KBM-7 (cell line): ENCODE measurements around the gene THAP2.
"Not testable (repeated sequence)": the region's sequence is repeated elsewhere in the genome, so short reads cannot be mapped to it uniquely, and the experiment has no call there.

Source experiments
- DNase-seq: peaks from one replicate; pipeline ENCODE4 v3.0.0-alpha.2; 2015
- in situ Hi-C: fragments of 300-500 bp; cut with MboI; formaldehyde crosslinking; loops from 2 replicates; pipeline ENCODE4 v1.14.3; 2020; ENCODE audit warnings: low sequenced_read_pairs, low pct_unique_long_range_greater_than_20kb, mixed read lengths

Gene THAP2

DNA sequence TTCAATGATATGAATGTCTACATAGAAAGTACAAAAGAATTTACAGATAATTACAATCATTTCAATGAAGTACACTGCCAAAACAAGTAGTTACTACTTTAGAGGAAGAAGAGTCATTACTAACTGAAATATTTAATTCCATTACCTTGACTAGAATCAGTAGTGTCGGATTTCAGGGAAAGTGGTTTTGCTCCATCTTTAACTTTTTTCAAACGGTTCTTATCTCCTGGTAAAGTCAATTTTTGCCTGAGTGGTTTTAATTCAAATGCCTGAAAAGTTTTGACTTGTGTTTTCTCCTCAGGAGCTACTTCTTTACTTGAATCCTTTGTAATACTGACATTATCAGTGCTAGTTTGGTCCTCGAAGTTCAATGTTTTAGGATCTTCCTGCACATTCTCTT, 7.4 kb upstream of the THAP2 start:
- no peak for DNase-seq
- in situ Hi-C loops: no loop called here

- in situ Hi-C loops: no loop called here
- no peak for DNase-seq
These were observed 2.0 kb upstream of the THAP2 start for GRCh38 chr12:71661977-71662530.

DNA sequence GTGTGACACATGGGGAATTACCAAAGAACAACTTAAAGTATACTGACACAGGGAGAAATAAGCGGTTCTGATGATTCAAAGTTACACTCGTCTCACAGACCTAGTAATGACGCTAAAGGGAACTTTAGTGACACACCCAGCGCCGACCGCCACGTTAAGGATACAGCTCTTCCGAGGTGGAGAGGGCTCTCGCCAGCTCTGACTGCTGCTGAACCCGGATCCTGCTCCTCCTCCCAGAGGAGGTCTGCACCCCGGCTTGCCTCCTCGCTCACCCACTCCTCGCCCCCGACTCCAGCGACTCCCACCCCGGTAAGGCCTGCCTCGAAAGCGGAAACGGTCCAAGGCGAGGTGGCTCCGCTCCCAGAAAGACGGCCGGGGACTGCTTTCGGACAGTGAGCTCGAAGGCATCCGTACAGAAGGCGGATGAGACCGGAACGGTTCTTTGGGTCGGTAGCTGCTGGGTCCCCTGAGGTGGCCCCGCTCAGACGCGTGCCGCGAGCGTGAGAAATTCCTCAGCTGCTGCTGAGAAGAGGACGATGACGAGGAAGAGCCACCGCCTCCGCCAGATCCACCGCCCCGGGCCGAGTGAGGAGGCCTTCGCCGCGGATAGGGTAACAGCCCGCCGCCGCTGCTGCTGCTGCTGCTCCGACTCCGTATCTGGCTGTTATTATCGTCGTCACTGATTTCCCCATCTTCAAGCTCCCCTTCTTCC, 1.1 kb upstream of the THAP2 start:
- peak; percentile 67 for DNase-seq
- in situ Hi-C loops: no loop called here

DNA sequence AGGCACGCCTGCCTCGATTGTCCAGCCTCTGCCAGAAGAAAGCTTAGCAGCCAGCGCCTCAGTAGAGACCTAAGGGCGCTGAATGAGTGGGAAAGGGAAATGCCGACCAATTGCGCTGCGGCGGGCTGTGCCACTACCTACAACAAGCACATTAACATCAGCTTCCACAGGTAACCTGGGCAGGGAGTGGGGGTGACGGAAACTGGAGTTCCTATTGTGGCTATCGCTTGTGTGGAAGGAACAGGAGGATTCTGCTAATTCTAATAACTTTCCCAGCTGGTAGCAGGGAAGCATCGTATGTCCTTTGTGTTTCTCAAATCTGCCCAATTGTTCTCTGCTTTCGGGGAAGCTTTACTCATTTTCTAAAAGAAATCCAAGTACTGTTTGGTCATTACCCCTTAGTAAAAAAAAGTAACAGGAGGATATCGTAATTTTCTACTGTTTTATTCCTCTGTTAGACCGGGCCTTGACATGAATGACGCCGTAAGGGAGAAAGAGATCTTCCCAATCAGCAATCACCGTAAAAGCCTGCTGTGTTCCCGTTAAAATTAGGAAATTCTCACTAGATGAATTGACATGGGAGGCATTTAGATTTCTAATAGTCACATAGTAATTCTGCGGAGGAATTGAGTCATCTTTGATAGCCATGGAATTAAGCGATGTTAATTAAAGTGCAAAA, 449 bp downstream of the THAP2 start:
- no peak for DNase-seq
- in situ Hi-C loops: no loop called here

DNA sequence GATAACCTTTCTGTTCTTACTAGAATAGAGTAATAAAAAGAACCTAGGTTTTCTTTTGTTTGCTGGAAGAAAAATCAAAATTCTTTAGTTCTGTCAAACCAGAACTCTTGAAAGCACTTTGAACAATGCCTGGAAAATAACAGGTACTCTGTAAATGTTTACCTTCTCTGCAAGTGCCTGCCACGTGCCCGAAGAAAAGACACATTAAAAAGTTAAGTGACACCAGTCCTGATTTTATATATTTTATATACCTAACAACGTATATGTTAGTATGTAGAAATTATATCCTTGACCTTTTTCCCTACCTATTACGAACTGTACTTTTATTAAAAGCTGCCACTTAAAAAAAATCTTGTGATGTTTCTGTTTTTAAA, 976 bp downstream of the THAP2 start:
- in situ Hi-C loops: no loop called here
- no peak for DNase-seq

- in situ Hi-C loops: no loop called here
These were observed 2.2 kb downstream of the THAP2 start for GRCh38 chr12:71666259-71666658.

DNA sequence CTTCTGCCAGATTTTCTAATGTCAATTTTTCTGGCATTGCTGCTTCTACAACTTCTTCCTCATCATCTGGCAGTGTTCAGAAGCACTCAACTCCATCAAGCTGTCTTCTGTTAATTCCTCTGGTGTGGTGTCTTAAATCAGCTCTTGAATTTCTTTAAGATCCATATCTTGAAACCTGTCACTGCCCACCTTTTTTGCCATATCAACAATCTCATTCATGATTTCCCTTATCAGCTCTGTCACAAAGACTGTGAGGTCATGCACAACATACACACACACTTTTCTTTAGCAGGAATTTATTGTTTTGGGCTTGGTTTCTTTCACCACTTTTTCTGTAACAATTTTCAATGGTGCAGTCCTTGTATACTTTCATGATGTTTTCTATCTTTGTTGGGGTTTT, 7.2 kb downstream of the THAP2 start:
- in situ Hi-C loops: no loop called here
- DNase-seq: no peak

More at GRCh38 chr12:71666259-71666658, 2.2 kb downstream of the THAP2 start:
- no peak for DNase-seq

DNA sequence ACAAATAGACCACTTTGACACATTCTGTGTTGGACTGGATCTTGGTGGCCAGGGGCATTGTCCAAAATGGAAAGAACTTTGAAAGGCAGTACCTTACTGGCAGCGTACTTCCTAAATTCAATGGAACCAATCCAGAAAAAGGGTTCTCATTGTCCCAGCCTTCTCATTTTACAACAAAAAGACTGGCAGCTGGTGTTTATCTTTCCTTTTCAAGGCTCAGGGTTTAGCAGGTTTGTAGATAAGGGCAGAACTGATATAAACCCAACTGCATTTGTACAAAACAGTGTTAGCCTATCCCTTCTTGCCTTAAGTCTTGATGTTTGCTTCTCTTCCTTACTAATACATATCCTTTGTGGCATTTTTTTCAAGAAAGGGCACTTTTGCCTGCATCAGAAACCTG, 7.7 kb downstream of the THAP2 start:
- in situ Hi-C loops: no loop called here
- DNase-seq: no peak

GRCh38 chr12:71682466-71682865, 18.4 kb downstream of the THAP2 start:
- in situ Hi-C loops: no loop called here
- no peak for DNase-seq

DNA sequence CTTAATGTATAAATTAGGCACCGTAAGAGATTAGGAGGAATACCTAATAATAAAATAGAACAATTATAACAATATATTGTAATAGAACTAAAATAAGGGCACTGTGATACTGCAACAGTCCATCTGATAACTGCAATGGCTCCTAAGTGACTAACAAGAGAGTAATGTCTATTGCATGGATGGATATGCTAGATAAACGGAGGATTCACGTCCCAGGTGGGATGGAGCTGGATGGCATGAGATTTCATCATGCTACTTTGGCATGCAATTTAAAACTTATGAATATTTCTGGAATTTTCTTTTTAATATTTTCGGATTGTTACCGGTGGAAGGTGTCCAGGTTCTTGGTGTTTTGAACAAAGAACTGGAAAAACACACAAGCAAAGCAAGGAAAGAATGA, 19.5 kb downstream of the THAP2 start:
- in situ Hi-C loops: no loop called here
- no peak for DNase-seq

GRCh38 chr12:71684081-71684480, 20.0 kb downstream of the THAP2 start:
- in situ Hi-C loops: no loop called here
- no peak for DNase-seq

DNA sequence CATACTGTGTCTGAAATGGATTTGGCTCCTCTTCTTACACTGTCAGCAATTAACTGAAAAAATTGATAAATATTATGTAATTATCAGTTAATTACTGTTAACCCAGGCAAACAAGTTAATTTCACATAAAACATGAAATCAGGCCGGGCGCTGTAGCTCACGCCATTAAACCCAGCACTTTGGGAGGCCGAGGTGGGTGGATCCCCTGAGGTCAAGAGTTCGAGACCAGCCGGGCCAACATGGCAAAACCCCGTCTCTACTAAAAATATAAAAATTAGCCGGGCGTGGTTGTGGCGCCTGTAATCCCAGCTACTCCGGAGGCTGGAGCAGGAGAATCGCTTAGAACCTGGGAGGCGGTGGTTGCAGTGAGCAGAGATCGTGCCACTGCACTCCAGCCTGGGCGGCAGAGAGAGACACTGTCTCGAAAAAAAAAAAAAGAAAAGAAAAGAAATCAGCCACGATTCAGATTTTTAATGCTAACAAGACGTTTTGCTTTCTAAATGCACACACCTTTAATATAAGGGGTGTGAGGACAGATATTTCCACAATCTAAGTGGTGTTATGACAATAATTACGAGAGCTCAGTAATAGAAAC, 21.3 kb downstream of the THAP2 start:
- no peak for DNase-seq
- in situ Hi-C loops: no loop called here

GRCh38 chr12:71685914-71686657, 22.0 kb downstream of the THAP2 start, which contains the start of gene TMEM19:
Gene TMEM19, plus strand, starts transcription at chr12:71686082. Its CDS starts 599 bp downstream, at chr12:71686681.
- DNase-seq: peak; percentile 91
- in situ Hi-C loops: no loop called here

DNA sequence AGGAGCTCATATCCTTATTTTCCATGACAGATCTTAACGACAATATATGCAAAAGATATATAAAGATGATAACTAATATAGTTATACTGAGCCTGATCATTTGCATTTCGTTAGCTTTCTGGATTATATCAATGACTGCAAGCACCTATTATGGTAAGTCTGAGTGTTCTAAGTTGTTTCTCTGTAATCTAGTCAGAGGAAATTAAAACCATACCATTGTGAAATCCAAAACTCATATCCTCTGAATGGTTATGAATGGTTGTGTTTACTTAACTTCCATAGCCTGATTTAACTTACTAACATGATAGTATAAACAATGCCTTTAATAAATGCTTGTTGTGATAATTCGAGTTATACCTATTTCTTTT, 22.5 kb downstream of the THAP2 start:
- no peak for DNase-seq
- in situ Hi-C loops: no loop called here

DNA sequence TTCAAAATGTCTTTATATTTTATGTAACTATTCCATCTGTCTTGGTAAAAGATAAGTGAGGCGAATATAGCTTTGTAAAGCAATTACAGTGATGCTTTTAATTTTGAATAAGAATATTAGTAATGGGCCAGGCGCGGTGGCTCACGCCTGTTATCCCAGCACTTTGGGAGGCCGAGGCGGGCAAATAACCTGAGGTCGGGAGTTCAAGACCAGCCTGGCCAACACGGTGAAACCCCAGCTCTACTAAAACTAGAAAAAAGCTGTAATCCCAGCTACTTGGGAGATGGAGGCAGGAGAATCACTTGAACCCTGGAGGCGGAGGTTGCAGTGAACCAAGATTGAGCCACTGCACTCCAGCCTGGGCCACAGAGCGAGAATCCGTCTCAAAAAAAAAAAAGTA, 23.1 kb downstream of the THAP2 start:
- DNase-seq, in situ Hi-C loops: not testable (repeated sequence)

- DNase-seq: no peak
- in situ Hi-C loops: no loop called here
These were observed 25.0 kb downstream of the THAP2 start for GRCh38 chr12:71688961-71689570.

DNA sequence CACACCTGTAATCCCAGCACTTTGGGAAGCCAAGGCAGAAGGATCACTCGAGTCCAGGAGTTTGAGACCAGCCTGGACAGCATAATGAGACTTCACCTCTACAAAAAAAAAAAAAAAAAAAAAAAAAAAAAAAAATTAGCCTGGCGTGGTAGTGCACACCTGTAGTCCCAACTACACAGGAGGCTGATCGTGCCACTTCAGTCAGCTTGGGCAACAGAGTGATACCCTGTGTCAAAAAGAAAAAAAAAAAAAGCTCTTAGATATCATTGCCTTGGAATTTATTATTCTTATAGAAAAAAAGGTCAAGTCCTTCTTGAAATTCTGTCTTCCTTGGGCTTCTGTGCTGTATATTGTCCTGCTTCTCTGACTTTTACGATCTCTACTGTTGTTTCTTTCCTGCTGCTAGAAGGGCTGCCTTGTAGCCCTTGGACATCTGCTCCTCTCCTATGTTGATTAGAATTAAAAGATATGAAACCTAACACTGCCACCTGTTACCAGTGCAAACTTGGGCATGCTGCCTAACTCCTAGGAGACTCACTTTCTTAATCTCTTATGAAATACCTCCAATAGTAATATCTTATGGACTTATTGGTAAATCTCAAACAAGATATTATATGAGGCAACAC, 27.5 kb downstream of the THAP2 start:
- DNase-seq: no peak
- in situ Hi-C loops: no loop called here

DNA sequence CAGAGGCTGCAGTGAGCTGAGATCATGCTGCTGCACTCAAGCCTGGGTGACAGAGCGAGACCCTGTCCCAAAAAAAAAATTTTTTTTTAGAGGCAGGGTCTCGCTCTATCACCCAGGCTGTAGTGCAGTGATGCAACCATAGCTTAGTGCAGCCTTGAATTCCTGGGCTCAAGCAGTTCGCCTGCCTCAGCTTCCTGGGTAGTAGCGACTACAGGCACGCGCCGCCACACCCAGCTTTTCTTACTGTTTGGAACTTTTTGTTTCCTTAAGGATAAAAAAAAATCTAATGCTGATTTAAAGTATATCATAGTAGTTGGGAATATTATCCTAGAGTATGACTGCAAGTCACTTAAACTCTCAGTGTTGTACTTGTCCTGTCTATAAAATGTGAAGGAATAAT, 29.0 kb downstream of the THAP2 start:
- in situ Hi-C loops: no loop called here
- DNase-seq: no peak

- DNase-seq, in situ Hi-C loops: not testable (repeated sequence)
These were observed 29.6 kb downstream of the THAP2 start for GRCh38 chr12:71693651-71694050.
